K562 (cell line): Measurements from ENCODE around the gene POLR3C. TPM values are rescaled to one million over a fixed set of nuclear protein-coding genes. Genes with fewer than 3 reads are reported as not detected.
A peak's percentile ranks its signal among the peaks of the same experiment; 100 is the strongest.

Experiments used
- ATAC-seq: fragments of 200-7000 bp; cut with Tn5 transposase; 3 replicates; pipeline ENCODE4 v1.9.1; 2020; ENCODE audit warnings: moderate library complexity
- BruUV-seq: library from RNA; stranded (reverse); fragments of 400-500 nt; replicated peaks from 2 replicates; lab custom pipeline; 2021; lab: Mats Ljungman, UMichigan
- CTCF ChIA-PET: fragments of 300-600 bp; formaldehyde crosslinking; extraction: SDS; loops from one replicate; lab custom pipeline; 2021; ENCODE audit warnings: low intra/inter-chr PET ratio; lab: Yijun Ruan, JAX
- POLR2A ChIA-PET: fragments of 300-600, 350-650 bp; sonication (Branson Sonifier 250); formaldehyde crosslinking; extraction: SDS; loops from one replicate; lab custom pipeline; 2021; ENCODE audit warnings: antibody characterized with exemption, inconsistent platforms; lab: Yijun Ruan, JAX
- DNase-seq, 4 experiments: peaks; one replicate each; pipeline versions ENCODE4 v3.0.0 to v3.0.0-alpha.2; 2011 to 2018; ENCODE audit warnings: low spot score in 3 of 4, mixed read lengths in 3 of 4; ENCODE audit errors: extremely low read depth in 1 of 4
- FAIRE-seq: peaks from 2 replicates; lab custom pipeline; 2011; peaks lifted over from hg19 to GRCh38; lab: Jason Lieb, UNC
- H2AFZ ChIP-seq: 2 replicates; pipeline ENCODE4 v1.6.0; 2011; ENCODE audit warnings: low read depth, low read length, control low read depth, inconsistent platforms
- H3K27ac ChIP-seq: fragments of 200-600 bp; 3 replicates; pipeline ENCODE4 v1.8.0; 2011; ENCODE audit warnings: low read depth, mild to moderate bottlenecking, control low read depth, inconsistent platforms, low read length, moderate library complexity, mixed read lengths; ENCODE audit errors: extremely low read depth
- H3K27me3 ChIP-seq, 2 experiments: fragments of 300-600 bp in 1 of 2; 2 replicates in 1 of 2; 3 replicates in 1 of 2; pipeline versions ENCODE4 v1.6.0 to v1.8.0; 2011; ENCODE audit warnings: inconsistent platforms in 2 of 2, low read length in 2 of 2, mild to moderate bottlenecking in 1 of 2, mixed read lengths in 1 of 2, moderate library complexity in 1 of 2; ENCODE audit not compliant: control insufficient read depth in 2 of 2, insufficient read depth in 2 of 2
- H3K36me3 ChIP-seq: fragments of 300-600 bp; 3 replicates; pipeline ENCODE4 v1.8.0; 2011; ENCODE audit warnings: mild to moderate bottlenecking, low read length, inconsistent platforms; ENCODE audit not compliant: control insufficient read depth, insufficient read depth
- H3K4me1 ChIP-seq, 2 experiments: fragments of 200-600 bp in 1 of 2; replicated peaks in 1 of 2; 2 replicates in 1 of 2; 3 replicates in 1 of 2; pipeline versions ENCODE4 v1.5.1 to v1.8.0; 2011; ENCODE audit warnings: inconsistent platforms in 2 of 2, low read length in 2 of 2, mild to moderate bottlenecking in 1 of 2, mixed read lengths in 1 of 2, moderate library complexity in 1 of 2; ENCODE audit not compliant: control insufficient read depth in 2 of 2, insufficient read depth in 2 of 2
- H3K4me2 ChIP-seq: 2 replicates; pipeline ENCODE4 v1.6.1; 2011; ENCODE audit warnings: low read length, control low read depth, inconsistent platforms, mixed read lengths; ENCODE audit not compliant: insufficient read depth
- H3K4me3 ChIP-seq: fragments of 200-600 bp; sonication (generic), shearing (Covaris generic); 2 replicates; pipeline ENCODE4 v1.5.1; 2016; ENCODE audit warnings: control low read depth, inconsistent platforms
- H3K79me2 ChIP-seq: fragments of 200-600 bp; 3 replicates; pipeline ENCODE4 v1.8.0; 2011; ENCODE audit warnings: low read length, inconsistent platforms; ENCODE audit not compliant: control insufficient read depth, insufficient read depth
- H3K9ac ChIP-seq, 2 experiments: 2 replicates each; pipeline versions ENCODE4 v1.6.0 to v1.6.1; 2011; ENCODE audit warnings: low read depth in 2 of 2, low read length in 2 of 2, control low read depth in 1 of 2, inconsistent platforms in 1 of 2, mild to moderate bottlenecking in 1 of 2, mixed read lengths in 1 of 2; ENCODE audit not compliant: insufficient read depth in 1 of 2
- H3K9me1 ChIP-seq: one replicate; pipeline ENCODE4 v1.6.0; 2011; ENCODE audit warnings: inconsistent platforms, mild to moderate bottlenecking, low read length, moderate library complexity; ENCODE audit not compliant: control insufficient read depth, insufficient read depth
- H3K9me3 ChIP-seq: replicated peaks from 2 replicates; pipeline ENCODE4 v1.5.1; 2011; ENCODE audit warnings: low read depth, low read length, inconsistent platforms; ENCODE audit not compliant: control insufficient read depth, insufficient read depth
- H4K20me1 ChIP-seq: replicated peaks from 2 replicates; pipeline ENCODE4 v1.6.1; 2011; ENCODE audit warnings: low read length, inconsistent platforms, mixed read lengths; ENCODE audit not compliant: control insufficient read depth, insufficient read depth
- ARID1B ChIP-seq: fragments of 450-650 bp; IDR thresholded peaks from 2 replicates; pipeline ENCODE4 v1.6.1; 2016; ENCODE audit warnings: antibody characterized with exemption, mild to moderate bottlenecking, inconsistent platforms
- GABPB1 ChIP-seq: sonication (generic); formaldehyde crosslinking; IDR thresholded peaks from 2 replicates; pipeline ENCODE4 v1.8.0; 2022; ENCODE audit warnings: mild to moderate bottlenecking, missing genetic modification reagents
- GATA2 ChIP-seq: sonication (generic); formaldehyde crosslinking; IDR thresholded peaks from 2 replicates; pipeline ENCODE4 v1.4.0; 2020; ENCODE audit warnings: mild to moderate bottlenecking, missing genetic modification reagents
- LEF1 ChIP-seq: fragments of 450-650 bp; IDR thresholded peaks from 2 replicates; pipeline ENCODE4 v1.6.1; 2016; ENCODE audit warnings: mild to moderate bottlenecking
- NELFE ChIP-seq: IDR thresholded peaks from 2 replicates; pipeline ENCODE4 v1.6.1; 2011; ENCODE audit warnings: mild to moderate bottlenecking; ENCODE audit not compliant: insufficient read depth, insufficient read length
- TCF7 ChIP-seq: sonication (generic); IDR thresholded peaks from 2 replicates; pipeline ENCODE4 v1.6.1; 2016; ENCODE audit warnings: antibody characterized with exemption, borderline replicate concordance
- ZNF174 ChIP-seq: fragments of 250-450 bp; sonication (Bioruptor Pico); IDR thresholded peaks from 2 replicates; pipeline ENCODE4 v1.4.0; 2020; ENCODE audit warnings: mild to moderate bottlenecking
- ZNF583 ChIP-seq: fragments of 250-450 bp; sonication (Bioruptor Pico); IDR thresholded peaks from 2 replicates; pipeline ENCODE4 v1.4.0; 2020
- ZNF584 ChIP-seq: fragments of 200-800 bp; sonication (Bioruptor generic); IDR thresholded peaks from 2 replicates; pipeline ENCODE4 v1.6.1; 2016; ENCODE audit warnings: low read depth, mild to moderate bottlenecking, missing genetic modification characterization, missing compliant biosample characterization
- WGBS: fragments of 100-300 bp; shearing (Covaris generic); methylation state at CpG from one replicate; pipeline ENCODE4 v1.1.6; 2016; ENCODE audit warnings: low coverage, mixed read lengths; ENCODE audit not compliant: insufficient coverage; ENCODE audit errors: missing lambda C conversion rate; 5-methylcytosine and 5-hydroxymethylcytosine counted together
- in situ Hi-C: fragments of 300-500 bp; cut with MboI; formaldehyde crosslinking; loops from 4 replicates; pipeline ENCODE4 v1.15.0; 2018; ENCODE audit warnings: inconsistent platforms, mixed read lengths
- intact Hi-C: fragments of 100-400 bp; cut with micrococcal nuclease; formaldehyde crosslinking; loops from 2 replicates; pipeline ENCODE4 v1.14.2; 2022
- polyA plus RNA-seq, 8 experiments: library from polyadenylated mRNA; depleted of rRNA in 4 of 8; stranded (reverse) in 5 of 8; unstranded in 3 of 8; fragments of >200 nt; fragmentation: Nextera tagmentation in 2 of 8; fragmentation: Illumina TruSeq in 1 of 8; extraction: Ambion mirVana in 2 of 8; extraction: Trizol in 1 of 8; gene quantifications; 2 replicates each; pipeline versions ENCODE4 v1.2.1 to v1.2.3, GENCODE V29; 2011 to 2014; ENCODE audit warnings: inconsistent platforms in 1 of 8, missing spikeins in 1 of 8
- total RNA-seq, 7 experiments: library from RNA; depleted of rRNA in 6 of 7; stranded (reverse); fragments of >200 nt in 6 of 7; fragmentation: Illumina TruSeq in 2 of 7; extraction: Trizol in 2 of 7; gene quantifications; 2 replicates each; pipeline versions ENCODE4 v1.2.1 to v1.2.3, GENCODE V29; 2011 to 2021; ENCODE audit warnings: low replicate concordance in 1 of 7
- TF ChIP-seq, protein P1 (sequence below): fragments of 450-650 bp; IDR thresholded peaks from 2 replicates; pipeline ENCODE4 v1.6.1; 2018; ENCODE audit not compliant: partially characterized antibody
- TF ChIP-seq, protein P2 (sequence below), 2 experiments: fragments of 450-650 bp in 1 of 2; IDR thresholded peaks; 2 replicates each; pipeline ENCODE4 v1.6.1; 2011 to 2017; ENCODE audit warnings: low read depth in 2 of 2, antibody characterized with exemption in 1 of 2, borderline replicate concordance in 1 of 2, low read length in 1 of 2, mild to moderate bottlenecking in 1 of 2, mixed read lengths in 1 of 2; ENCODE audit not compliant: control insufficient read depth in 1 of 2
- TF ChIP-seq, protein P3 (sequence below), 2 experiments: IDR thresholded peaks in 1 of 2; conservative IDR thresholded peaks in 1 of 2; 2 replicates each; pipeline ENCODE4 v1.6.1; 2016; ENCODE audit warnings: low read depth in 2 of 2, mild to moderate bottlenecking in 1 of 2, missing compliant biosample characterization in 1 of 2, missing genetic modification characterization in 1 of 2, moderate library complexity in 1 of 2

Gene POLR3C
- total and polyA plus RNA-seq, 9 of the 15 experiments (the other 6 are each of a cell fraction or from before 2014, with no cell fraction given), result 19.7 to 64.1 (median 45.2) TPM

DNA sequence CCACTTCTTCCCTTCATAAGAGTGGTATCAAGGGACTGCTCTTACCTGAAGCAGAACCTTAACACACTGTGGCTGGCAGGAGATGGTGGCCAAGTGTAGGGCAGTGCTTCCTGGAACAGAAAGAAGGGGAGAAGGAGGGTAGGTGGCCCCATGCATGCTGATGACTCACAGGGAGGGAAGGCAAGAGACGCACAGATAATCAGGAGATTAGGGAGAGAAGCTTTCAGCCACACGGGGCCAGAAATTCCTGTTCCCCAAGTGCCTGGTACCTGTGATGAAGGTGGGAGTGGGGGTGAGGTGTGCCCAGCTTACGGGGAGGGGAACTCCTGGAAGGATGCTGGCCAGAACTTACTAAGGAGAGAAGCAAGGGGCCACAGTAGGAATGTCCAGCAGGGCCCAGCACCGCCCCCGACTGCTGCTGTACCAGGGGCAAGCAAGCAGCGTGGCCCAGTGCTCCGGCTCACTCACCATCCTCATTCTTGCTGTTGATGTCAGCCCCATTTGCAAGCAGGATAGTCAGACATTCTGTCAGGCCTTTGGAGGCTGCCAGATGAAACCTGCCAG lies 54.0 kb downstream of the POLR3C start:
- Histone ChIP-seq H3K4me3 (no peak overlapping the region), H3K27me3 (0 out of 5 replicates have a peak, but pooled peaks cover 0 to 3% of the 10 kb centered on the region in 2 experiments), H3K9me3 (no peaks in the 10 kb centered on the region), H3K4me2 (peak overlapping the region; percentile 33), H2AFZ (peak overlapping the region; percentile 46), H3K4me1 (peaks cover 24 to 37% of the 10 kb centered on the region in 2 experiments), H3K9ac (peak overlapping the region in 1 of 2 experiments; percentile 39; a peak in 1 of 4 replicates), H4K20me1 (no peaks in the 10 kb centered on the region), H3K9me1 (no peaks in the 10 kb centered on the region), H3K27ac (no peak overlapping the region), H3K36me3 (no peaks in the 10 kb centered on the region), H3K79me2 (no peaks in the 10 kb centered on the region)
- WGBS, result 31% methylated on average over 7 of the region's 7 CpGs
- ChIA-PET POLR2A (interaction anchor here (0.6 to 1.3 kb wide), 4 partner anchors 14 to 161 kb away, joined by 3 to 4 read pairs (median 4); no protein-coding TSS in a partner anchor), CTCF (no interaction called here)
- in situ Hi-C loops (no loop called here), intact Hi-C loops (no loop called here)
- DNase-seq, result peak in 2 of 4 experiments; percentile 26 to 43
- peak; percentile 37 for ATAC-seq
- no peak for FAIRE-seq
- BruUV-seq, result no TSS peak
- no peak for TF ChIP-seq ZNF584 (CRISPR knock-in tag)
- no peak for TF ChIP-seq TCF7
- TF ChIP-seq, protein P1, sequence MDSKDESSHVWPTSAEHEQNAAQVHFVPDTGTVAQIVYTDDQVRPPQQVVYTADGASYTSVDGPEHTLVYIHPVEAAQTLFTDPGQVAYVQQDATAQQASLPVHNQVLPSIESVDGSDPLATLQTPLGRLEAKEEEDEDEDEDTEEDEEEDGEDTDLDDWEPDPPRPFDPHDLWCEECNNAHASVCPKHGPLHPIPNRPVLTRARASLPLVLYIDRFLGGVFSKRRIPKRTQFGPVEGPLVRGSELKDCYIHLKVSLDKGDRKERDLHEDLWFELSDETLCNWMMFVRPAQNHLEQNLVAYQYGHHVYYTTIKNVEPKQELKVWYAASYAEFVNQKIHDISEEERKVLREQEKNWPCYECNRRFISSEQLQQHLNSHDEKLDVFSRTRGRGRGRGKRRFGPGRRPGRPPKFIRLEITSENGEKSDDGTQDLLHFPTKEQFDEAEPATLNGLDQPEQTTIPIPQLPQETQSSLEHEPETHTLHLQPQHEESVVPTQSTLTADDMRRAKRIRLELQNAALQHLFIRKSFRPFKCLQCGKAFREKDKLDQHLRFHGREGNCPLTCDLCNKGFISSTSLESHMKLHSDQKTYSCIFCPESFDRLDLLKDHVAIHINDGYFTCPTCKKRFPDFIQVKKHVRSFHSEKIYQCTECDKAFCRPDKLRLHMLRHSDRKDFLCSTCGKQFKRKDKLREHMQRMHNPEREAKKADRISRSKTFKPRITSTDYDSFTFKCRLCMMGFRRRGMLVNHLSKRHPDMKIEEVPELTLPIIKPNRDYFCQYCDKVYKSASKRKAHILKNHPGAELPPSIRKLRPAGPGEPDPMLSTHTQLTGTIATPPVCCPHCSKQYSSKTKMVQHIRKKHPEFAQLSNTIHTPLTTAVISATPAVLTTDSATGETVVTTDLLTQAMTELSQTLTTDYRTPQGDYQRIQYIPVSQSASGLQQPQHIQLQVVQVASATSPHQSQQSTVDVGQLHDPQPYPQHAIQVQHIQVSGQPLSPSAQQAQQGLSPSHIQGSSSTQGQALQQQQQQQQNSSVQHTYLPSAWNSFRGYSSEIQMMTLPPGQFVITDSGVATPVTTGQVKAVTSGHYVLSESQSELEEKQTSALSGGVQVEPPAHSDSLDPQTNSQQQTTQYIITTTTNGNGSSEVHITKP, result no peak
- TF ChIP-seq, protein P2, sequence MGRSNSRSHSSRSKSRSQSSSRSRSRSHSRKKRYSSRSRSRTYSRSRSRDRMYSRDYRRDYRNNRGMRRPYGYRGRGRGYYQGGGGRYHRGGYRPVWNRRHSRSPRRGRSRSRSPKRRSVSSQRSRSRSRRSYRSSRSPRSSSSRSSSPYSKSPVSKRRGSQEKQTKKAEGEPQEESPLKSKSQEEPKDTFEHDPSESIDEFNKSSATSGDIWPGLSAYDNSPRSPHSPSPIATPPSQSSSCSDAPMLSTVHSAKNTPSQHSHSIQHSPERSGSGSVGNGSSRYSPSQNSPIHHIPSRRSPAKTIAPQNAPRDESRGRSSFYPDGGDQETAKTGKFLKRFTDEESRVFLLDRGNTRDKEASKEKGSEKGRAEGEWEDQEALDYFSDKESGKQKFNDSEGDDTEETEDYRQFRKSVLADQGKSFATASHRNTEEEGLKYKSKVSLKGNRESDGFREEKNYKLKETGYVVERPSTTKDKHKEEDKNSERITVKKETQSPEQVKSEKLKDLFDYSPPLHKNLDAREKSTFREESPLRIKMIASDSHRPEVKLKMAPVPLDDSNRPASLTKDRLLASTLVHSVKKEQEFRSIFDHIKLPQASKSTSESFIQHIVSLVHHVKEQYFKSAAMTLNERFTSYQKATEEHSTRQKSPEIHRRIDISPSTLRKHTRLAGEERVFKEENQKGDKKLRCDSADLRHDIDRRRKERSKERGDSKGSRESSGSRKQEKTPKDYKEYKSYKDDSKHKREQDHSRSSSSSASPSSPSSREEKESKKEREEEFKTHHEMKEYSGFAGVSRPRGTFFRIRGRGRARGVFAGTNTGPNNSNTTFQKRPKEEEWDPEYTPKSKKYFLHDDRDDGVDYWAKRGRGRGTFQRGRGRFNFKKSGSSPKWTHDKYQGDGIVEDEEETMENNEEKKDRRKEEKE (IDR thresholded peaks at IDR 0.05; ENCODE audit: borderline replicate concordance in 1 of 2, control insufficient read depth in 1 of 2, low read depth in 2 of 2, low read length in 1 of 2), result no peak
- TF ChIP-seq LEF1, result no peak
- TF ChIP-seq, protein P3, sequence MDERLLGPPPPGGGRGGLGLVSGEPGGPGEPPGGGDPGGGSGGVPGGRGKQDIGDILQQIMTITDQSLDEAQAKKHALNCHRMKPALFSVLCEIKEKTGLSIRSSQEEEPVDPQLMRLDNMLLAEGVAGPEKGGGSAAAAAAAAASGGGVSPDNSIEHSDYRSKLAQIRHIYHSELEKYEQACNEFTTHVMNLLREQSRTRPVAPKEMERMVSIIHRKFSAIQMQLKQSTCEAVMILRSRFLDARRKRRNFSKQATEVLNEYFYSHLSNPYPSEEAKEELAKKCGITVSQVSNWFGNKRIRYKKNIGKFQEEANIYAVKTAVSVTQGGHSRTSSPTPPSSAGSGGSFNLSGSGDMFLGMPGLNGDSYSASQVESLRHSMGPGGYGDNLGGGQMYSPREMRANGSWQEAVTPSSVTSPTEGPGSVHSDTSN (CRISPR knock-in tag; IDR thresholded peaks at IDR 0.05; ENCODE audit: low read depth), result no peak
- TF ChIP-seq, protein P3 (tag; conservative IDR thresholded peaks at IDR 0.05; ENCODE audit: low read depth), result no peak
- TF ChIP-seq NELFE, result no peak
- TF ChIP-seq GATA2 (CRISPR knock-in tag), result no peak
- TF ChIP-seq GABPB1, result no peak
- no peak for TF ChIP-seq ZNF583 (CRISPR knock-in tag)
- no peak for TF ChIP-seq ZNF174 (CRISPR knock-in tag)
- peak; percentile 67 for TF ChIP-seq ARID1B
